22Rv1 (cell line): ENCODE measurements around the gene TAF8.

Experiments
- ZFX ChIP-seq: fragments of 450-650 bp; IDR thresholded peaks from 2 replicates; pipeline ENCODE4 v1.6.1; 2017; ENCODE audit warnings: antibody characterized with exemption, borderline replicate concordance
- TF ChIP-seq, protein P1 (sequence below): fragments of 450-650 bp; IDR thresholded peaks from 2 replicates; pipeline ENCODE4 v1.5.1; 2017; ENCODE audit warnings: mild to moderate bottlenecking

DNA sequence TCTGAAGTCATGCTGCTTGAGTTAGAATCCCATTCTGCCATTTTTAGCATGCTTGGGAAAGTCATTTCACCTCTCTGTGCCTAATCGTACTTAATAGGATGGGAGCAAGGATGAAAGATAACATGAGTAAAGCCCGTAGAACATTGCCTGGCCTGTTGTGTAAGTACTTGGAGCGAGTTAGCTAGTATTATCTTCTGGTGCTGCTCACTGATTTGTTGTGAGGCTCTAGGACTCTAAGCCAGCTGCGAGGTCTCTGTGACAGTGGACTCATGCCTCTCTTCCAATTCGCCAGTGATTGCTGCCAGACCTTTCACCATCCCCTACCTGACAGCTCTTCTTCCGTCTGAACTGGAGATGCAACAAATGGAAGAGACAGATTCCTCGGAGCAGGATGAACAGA lies 17.8 kb downstream of the TAF8 start:
- TF ChIP-seq, protein P1, sequence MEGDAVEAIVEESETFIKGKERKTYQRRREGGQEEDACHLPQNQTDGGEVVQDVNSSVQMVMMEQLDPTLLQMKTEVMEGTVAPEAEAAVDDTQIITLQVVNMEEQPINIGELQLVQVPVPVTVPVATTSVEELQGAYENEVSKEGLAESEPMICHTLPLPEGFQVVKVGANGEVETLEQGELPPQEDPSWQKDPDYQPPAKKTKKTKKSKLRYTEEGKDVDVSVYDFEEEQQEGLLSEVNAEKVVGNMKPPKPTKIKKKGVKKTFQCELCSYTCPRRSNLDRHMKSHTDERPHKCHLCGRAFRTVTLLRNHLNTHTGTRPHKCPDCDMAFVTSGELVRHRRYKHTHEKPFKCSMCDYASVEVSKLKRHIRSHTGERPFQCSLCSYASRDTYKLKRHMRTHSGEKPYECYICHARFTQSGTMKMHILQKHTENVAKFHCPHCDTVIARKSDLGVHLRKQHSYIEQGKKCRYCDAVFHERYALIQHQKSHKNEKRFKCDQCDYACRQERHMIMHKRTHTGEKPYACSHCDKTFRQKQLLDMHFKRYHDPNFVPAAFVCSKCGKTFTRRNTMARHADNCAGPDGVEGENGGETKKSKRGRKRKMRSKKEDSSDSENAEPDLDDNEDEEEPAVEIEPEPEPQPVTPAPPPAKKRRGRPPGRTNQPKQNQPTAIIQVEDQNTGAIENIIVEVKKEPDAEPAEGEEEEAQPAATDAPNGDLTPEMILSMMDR, result no peak
- TF ChIP-seq ZFX, result no peak
